GM23338 (cell line): ENCODE data around the gene FARS2.

Experiments used
- CREB1 ChIP-seq: fragments of 250-450 bp; sonication (Bioruptor Pico); IDR thresholded peaks from 2 replicates; pipeline ENCODE4 v1.5.0; 2020; ENCODE audit warnings: low read depth, mild to moderate bottlenecking, moderate library complexity
- CTCF ChIP-seq, 2 experiments: fragments of 200-600 bp in 1 of 2; sonication (generic) in 1 of 2; conservative IDR thresholded peaks; 2 replicates each; pipeline versions ENCODE4 v1.5.1 to v1.6.1; 2016 to 2017; ENCODE audit warnings: antibody characterized with exemption in 2 of 2, low read depth in 2 of 2, mild to moderate bottlenecking in 2 of 2, moderate library complexity in 1 of 2
- EZH2 ChIP-seq: fragments of 200-600 bp; sonication (generic); IDR thresholded peaks from one replicate; pipeline ENCODE4 v1.8.0; 2017; ENCODE audit warnings: antibody characterized with exemption, mild to moderate bottlenecking, low read depth; ENCODE audit not compliant: unreplicated experiment
- EZH2phosphoT487 ChIP-seq: fragments of 200-600 bp; sonication (generic); IDR thresholded peaks from one replicate; pipeline ENCODE4 v1.8.1; 2018; ENCODE audit warnings: antibody characterized with exemption; ENCODE audit not compliant: unreplicated experiment
- JUNB ChIP-seq: IDR thresholded peaks from one replicate; pipeline ENCODE4 v1.6.1; 2016; ENCODE audit warnings: antibody characterized with exemption; ENCODE audit not compliant: unreplicated experiment
- NANOG ChIP-seq: IDR thresholded peaks from 2 replicates; pipeline ENCODE4 v1.6.1; 2016; ENCODE audit warnings: antibody characterized with exemption, borderline replicate concordance
- POLR2AphosphoS5 ChIP-seq: IDR thresholded peaks from 2 replicates; pipeline ENCODE4 v1.6.1; 2016; ENCODE audit warnings: antibody characterized with exemption, low read depth
- REST ChIP-seq: IDR thresholded peaks from one replicate; pipeline ENCODE4 v1.6.1; 2018; ENCODE audit warnings: antibody characterized with exemption; ENCODE audit not compliant: unreplicated experiment
- STAT1 ChIP-seq: IDR thresholded peaks from one replicate; pipeline ENCODE4 v1.6.1; 2016; ENCODE audit warnings: antibody characterized with exemption; ENCODE audit not compliant: unreplicated experiment
- ZNF114 ChIP-seq: fragments of 250-450 bp; sonication (Bioruptor Pico); IDR thresholded peaks from 2 replicates; pipeline ENCODE4 v1.5.0; 2020; ENCODE audit warnings: mild to moderate bottlenecking, moderate library complexity
- ZNF331 ChIP-seq: fragments of 250-450 bp; sonication (Bioruptor Pico); IDR thresholded peaks from 2 replicates; pipeline ENCODE4 v1.5.0; 2020; ENCODE audit warnings: low read depth, mild to moderate bottlenecking, moderate library complexity
- TF ChIP-seq, protein P1 (sequence below): IDR thresholded peaks from 2 replicates; pipeline ENCODE4 v1.6.1; 2016; ENCODE audit warnings: antibody characterized with exemption
- TF ChIP-seq, protein P2 (sequence below): fragments of 250-450 bp; sonication (Bioruptor Pico); IDR thresholded peaks from 2 replicates; pipeline ENCODE4 v1.5.0; 2020; ENCODE audit warnings: mild to moderate bottlenecking, moderate library complexity

- TF ChIP-seq EZH2 (no peak), EZH2phosphoT487 (no peak), CTCF (conservative IDR thresholded peaks at IDR 0.05; ENCODE audit: low read depth in 2 of 2) (no peak), REST (no peak), NANOG (no peak), POLR2AphosphoS5 (no peak), CREB1 (CRISPR knock-in tag) (no peak), JUNB (no peak), ZNF331 (CRISPR knock-in tag) (no peak), STAT1 (no peak), ZNF114 (no peak)
- TF ChIP-seq, protein P1, sequence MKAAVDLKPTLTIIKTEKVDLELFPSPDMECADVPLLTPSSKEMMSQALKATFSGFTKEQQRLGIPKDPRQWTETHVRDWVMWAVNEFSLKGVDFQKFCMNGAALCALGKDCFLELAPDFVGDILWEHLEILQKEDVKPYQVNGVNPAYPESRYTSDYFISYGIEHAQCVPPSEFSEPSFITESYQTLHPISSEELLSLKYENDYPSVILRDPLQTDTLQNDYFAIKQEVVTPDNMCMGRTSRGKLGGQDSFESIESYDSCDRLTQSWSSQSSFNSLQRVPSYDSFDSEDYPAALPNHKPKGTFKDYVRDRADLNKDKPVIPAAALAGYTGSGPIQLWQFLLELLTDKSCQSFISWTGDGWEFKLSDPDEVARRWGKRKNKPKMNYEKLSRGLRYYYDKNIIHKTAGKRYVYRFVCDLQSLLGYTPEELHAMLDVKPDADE: no peak
- TF ChIP-seq, protein P2, sequence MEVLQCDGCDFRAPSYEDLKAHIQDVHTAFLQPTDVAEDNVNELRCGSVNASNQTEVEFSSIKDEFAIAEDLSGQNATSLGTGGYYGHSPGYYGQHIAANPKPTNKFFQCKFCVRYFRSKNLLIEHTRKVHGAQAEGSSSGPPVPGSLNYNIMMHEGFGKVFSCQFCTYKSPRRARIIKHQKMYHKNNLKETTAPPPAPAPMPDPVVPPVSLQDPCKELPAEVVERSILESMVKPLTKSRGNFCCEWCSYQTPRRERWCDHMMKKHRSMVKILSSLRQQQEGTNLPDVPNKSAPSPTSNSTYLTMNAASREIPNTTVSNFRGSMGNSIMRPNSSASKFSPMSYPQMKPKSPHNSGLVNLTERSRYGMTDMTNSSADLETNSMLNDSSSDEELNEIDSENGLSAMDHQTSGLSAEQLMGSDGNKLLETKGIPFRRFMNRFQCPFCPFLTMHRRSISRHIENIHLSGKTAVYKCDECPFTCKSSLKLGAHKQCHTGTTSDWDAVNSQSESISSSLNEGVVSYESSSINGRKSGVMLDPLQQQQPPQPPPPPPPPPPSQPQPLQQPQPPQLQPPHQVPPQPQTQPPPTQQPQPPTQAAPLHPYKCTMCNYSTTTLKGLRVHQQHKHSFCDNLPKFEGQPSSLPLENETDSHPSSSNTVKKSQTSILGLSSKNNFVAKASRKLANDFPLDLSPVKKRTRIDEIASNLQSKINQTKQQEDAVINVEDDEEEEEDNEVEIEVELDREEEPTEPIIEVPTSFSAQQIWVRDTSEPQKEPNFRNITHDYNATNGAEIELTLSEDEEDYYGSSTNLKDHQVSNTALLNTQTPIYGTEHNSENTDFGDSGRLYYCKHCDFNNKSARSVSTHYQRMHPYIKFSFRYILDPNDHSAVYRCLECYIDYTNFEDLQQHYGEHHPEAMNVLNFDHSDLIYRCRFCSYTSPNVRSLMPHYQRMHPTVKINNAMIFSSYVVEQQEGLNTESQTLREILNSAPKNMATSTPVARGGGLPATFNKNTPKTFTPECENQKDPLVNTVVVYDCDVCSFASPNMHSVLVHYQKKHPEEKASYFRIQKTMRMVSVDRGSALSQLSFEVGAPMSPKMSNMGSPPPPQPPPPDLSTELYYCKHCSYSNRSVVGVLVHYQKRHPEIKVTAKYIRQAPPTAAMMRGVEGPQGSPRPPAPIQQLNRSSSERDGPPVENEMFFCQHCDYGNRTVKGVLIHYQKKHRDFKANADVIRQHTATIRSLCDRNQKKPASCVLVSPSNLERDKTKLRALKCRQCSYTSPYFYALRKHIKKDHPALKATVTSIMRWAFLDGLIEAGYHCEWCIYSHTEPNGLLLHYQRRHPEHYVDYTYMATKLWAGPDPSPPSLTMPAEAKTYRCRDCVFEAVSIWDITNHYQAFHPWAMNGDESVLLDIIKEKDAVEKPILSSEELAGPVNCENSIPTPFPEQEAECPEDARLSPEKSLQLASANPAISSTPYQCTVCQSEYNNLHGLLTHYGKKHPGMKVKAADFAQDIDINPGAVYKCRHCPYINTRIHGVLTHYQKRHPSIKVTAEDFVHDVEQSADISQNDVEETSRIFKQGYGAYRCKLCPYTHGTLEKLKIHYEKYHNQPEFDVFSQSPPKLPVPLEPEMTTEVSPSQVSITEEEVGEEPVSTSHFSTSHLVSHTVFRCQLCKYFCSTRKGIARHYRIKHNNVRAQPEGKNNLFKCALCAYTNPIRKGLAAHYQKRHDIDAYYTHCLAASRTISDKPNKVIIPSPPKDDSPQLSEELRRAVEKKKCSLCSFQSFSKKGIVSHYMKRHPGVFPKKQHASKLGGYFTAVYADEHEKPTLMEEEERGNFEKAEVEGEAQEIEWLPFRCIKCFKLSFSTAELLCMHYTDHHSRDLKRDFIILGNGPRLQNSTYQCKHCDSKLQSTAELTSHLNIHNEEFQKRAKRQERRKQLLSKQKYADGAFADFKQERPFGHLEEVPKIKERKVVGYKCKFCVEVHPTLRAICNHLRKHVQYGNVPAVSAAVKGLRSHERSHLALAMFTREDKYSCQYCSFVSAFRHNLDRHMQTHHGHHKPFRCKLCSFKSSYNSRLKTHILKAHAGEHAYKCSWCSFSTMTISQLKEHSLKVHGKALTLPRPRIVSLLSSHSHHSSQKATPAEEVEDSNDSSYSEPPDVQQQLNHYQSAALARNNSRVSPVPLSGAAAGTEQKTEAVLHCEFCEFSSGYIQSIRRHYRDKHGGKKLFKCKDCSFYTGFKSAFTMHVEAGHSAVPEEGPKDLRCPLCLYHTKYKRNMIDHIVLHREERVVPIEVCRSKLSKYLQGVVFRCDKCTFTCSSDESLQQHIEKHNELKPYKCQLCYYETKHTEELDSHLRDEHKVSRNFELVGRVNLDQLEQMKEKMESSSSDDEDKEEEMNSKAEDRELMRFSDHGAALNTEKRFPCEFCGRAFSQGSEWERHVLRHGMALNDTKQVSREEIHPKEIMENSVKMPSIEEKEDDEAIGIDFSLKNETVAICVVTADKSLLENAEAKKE (CRISPR knock-in tag): no peak
Observed at GRCh38 chr6:5736016-5736738, 474.9 kb downstream of the FARS2 start.
